Upper lobe of left lung (tissue), 6 donors: ENCODE results near the gene COL12A1. TPM values are rescaled to one million over a fixed set of nuclear protein-coding genes. Genes with fewer than 3 reads are reported as not detected.

Experiments
- ATAC-seq, 2 donors: fragments of 200-7000 bp; cut with Tn5 transposase; one replicate each; pipeline ENCODE4 v1.9.1; 2022; ENCODE audit warnings: mild to moderate bottlenecking in 2 of 2, moderate library complexity in 2 of 2; ENCODE audit not compliant: low FRiP score in 2 of 2
- DNase-seq, 2 donors: peaks; one replicate each; pipeline ENCODE4 v3.0.0-alpha.2; 2019 to 2020
- H3K27ac ChIP-seq, 4 donors: fragments of 200-600 bp; sonication (generic); one replicate each; pipeline ENCODE4 v1.5.1; 2016 to 2019
- H3K27me3 ChIP-seq, 4 donors: fragments of 200-600 bp; sonication (generic); one replicate each; pipeline ENCODE4 v1.5.1; 2017 to 2019
- H3K36me3 ChIP-seq, 4 donors: fragments of 200-600 bp; sonication (generic); one replicate each; pipeline ENCODE4 v1.5.1; 2016 to 2019
- H3K4me1 ChIP-seq, 4 donors: fragments of 200-600 bp; sonication (generic); one replicate each; pipeline ENCODE4 v1.5.1; 2018 to 2019
- H3K4me3 ChIP-seq, 4 donors: fragments of 200-600 bp; sonication (generic); one replicate each; pipeline ENCODE4 v1.5.1; 2017 to 2019; ENCODE audit warnings: mild to moderate bottlenecking in 2 of 4, moderate library complexity in 1 of 4
- H3K9me3 ChIP-seq, 4 donors: fragments of 200-600 bp; sonication (generic); one replicate each; pipeline ENCODE4 v1.5.1; 2018 to 2019
- CTCF ChIP-seq, 6 experiments: fragments of 450-650 bp in 4 of 6; fragments of 200-600 bp in 2 of 6; sonication (generic) in 2 of 6; IDR thresholded peaks; one replicate each; pipeline ENCODE4 v1.5.1; 2016 to 2019; ENCODE audit warnings: antibody characterized with exemption in 6 of 6
- EP300 ChIP-seq, 4 donors: sonication (generic); formaldehyde crosslinking; IDR thresholded peaks; one replicate each; pipeline ENCODE4 v1.5.1; 2017; ENCODE audit warnings: antibody characterized with exemption in 4 of 4, control low read depth in 2 of 4
- POLR2A ChIP-seq, 4 donors: fragments of 450-650 bp; IDR thresholded peaks; one replicate each; pipeline ENCODE4 v1.5.1; 2016 to 2017; ENCODE audit warnings: antibody characterized with exemption in 4 of 4, mild to moderate bottlenecking in 2 of 4
- POLR2AphosphoS5 ChIP-seq, 2 donors: sonication (generic); formaldehyde crosslinking; IDR thresholded peaks; one replicate each; pipeline ENCODE4 v1.5.1; 2017; ENCODE audit warnings: antibody characterized with exemption in 2 of 2
- WGBS, 2 donors: methylation state at CpG; one replicate each; pipeline ENCODE4 v1.1.5; 2017 to 2018; 5-methylcytosine and 5-hydroxymethylcytosine counted together
- total RNA-seq, 6 donors: library from RNA; depleted of rRNA in 4 of 6; stranded (reverse); fragments of >200 nt in 4 of 6; gene quantifications; one replicate each; pipeline versions ENCODE4 v1.1.0 to v1.2.1, GENCODE V29; 2016 to 2021
- donor health status: DM: no; HTN: no; CAD: no; lungs with moderate emphysema.
- donor health status: DM: no; HTN: yes; CAD: no; lungs with severe emphysema.

COL12A1 gene
- total RNA-seq, 6 donors from 2014 or later: 33.3 to 176 (median 76.9) TPM

GRCh38 chr6:75113446-75113845 lies 92.4 kb downstream of the COL12A1 start:
- Histone ChIP-seq H3K9me3 (no peaks in the 10 kb centered on the region), H3K4me3 (no peak overlapping the region), H3K27me3 (no peaks in the 10 kb centered on the region), H3K4me1 (no peaks in the 10 kb centered on the region), H3K36me3 (no peaks in the 10 kb centered on the region), H3K27ac (no peak overlapping the region)
- ATAC-seq: no peak
- DNase-seq: no peak
- TF ChIP-seq POLR2A (IDR thresholded peaks at IDR 0.05) (no peak), CTCF (IDR thresholded peaks at IDR 0.05) (no peak), EP300 (IDR thresholded peaks at IDR 0.05) (no peak), POLR2AphosphoS5 (IDR thresholded peaks at IDR 0.05) (no peak)
- WGBS, 2 donors: 66 to 78% methylated on average over 2 of the region's 2 CpGs

- TF ChIP-seq CTCF (IDR thresholded peaks at IDR 0.05) (no peak), EP300 (IDR thresholded peaks at IDR 0.05) (no peak), POLR2AphosphoS5 (IDR thresholded peaks at IDR 0.05) (no peak), POLR2A (IDR thresholded peaks at IDR 0.05) (no peak)
- H3K27me3 ChIP-seq: no peaks in the 10 kb centered on the region
- DNase-seq: no peak
- no peak overlapping the region for H3K4me3 ChIP-seq
- H3K36me3 ChIP-seq: no peaks in the 10 kb centered on the region
- no peak for ATAC-seq
- H3K27ac ChIP-seq: no peak overlapping the region
- 70 to 78% methylated on average over 1 of the region's 1 CpG for WGBS, 2 donors
- no peaks in the 10 kb centered on the region for H3K4me1 ChIP-seq
- no peaks in the 10 kb centered on the region for H3K9me3 ChIP-seq
These were observed 96.1 kb downstream of the COL12A1 start for GRCh38 chr6:75109765-75110164.

- ATAC-seq: no peak
- H3K4me3 ChIP-seq: no peak overlapping the region
- no peak for DNase-seq
- H3K27me3 ChIP-seq: no peaks in the 10 kb centered on the region
- no peaks in the 10 kb centered on the region for H3K4me1 ChIP-seq
- H3K27ac ChIP-seq: no peak overlapping the region
- H3K9me3 ChIP-seq: no peaks in the 10 kb centered on the region
- H3K36me3 ChIP-seq: no peaks in the 10 kb centered on the region
- TF ChIP-seq POLR2AphosphoS5 (IDR thresholded peaks at IDR 0.05) (no peak), CTCF (IDR thresholded peaks at IDR 0.05) (no peak), POLR2A (IDR thresholded peaks at IDR 0.05) (no peak), EP300 (IDR thresholded peaks at IDR 0.05) (no peak)
These were observed 96.8 kb downstream of the COL12A1 start for GRCh38 chr6:75109022-75109421.

GRCh38 chr6:75108333-75108974 lies 97.4 kb downstream of the COL12A1 start:
- Histone ChIP-seq H3K9me3 (no peaks in the 10 kb centered on the region), H3K36me3 (no peaks in the 10 kb centered on the region), H3K27me3 (no peaks in the 10 kb centered on the region), H3K4me3 (no peak overlapping the region), H3K27ac (no peak overlapping the region), H3K4me1 (no peaks in the 10 kb centered on the region)
- no peak for TF ChIP-seq POLR2A (IDR thresholded peaks at IDR 0.05)
- no peak for TF ChIP-seq POLR2AphosphoS5 (IDR thresholded peaks at IDR 0.05)
- no peak for TF ChIP-seq EP300 (IDR thresholded peaks at IDR 0.05)
- TF ChIP-seq CTCF (IDR thresholded peaks at IDR 0.05): no peak
- 88 to 97% methylated on average over 2 of the region's 2 CpGs for WGBS, 2 donors
- DNase-seq (no peak), ATAC-seq (no peak)

- Histone ChIP-seq H3K27me3 (no peaks in the 10 kb centered on the region), H3K9me3 (no peaks in the 10 kb centered on the region)
- no peak for ATAC-seq
These were observed 97.9 kb downstream of the COL12A1 start for GRCh38 chr6:75107913-75108312.

More at GRCh38 chr6:75107913-75108312, 97.9 kb downstream of the COL12A1 start:
- no peak for DNase-seq
- TF ChIP-seq POLR2AphosphoS5 (IDR thresholded peaks at IDR 0.05): no peak
- no peak for TF ChIP-seq EP300 (IDR thresholded peaks at IDR 0.05)
- Histone ChIP-seq H3K36me3 (no peaks in the 10 kb centered on the region), H3K27ac (no peak overlapping the region), H3K4me1 (no peaks in the 10 kb centered on the region), H3K4me3 (no peak overlapping the region)
